ENCODE measurements around the gene FXYD2. TPM values are rescaled to one million over a fixed set of nuclear protein-coding genes. Genes with fewer than 3 reads are reported as not detected.

The FXYD2 gene
- total RNA-seq, 3 donors from 2014 or later (not counting 1 experiment from before 2014, with no cell fraction given): 0.75 to 0.78 TPM; not detected in 1

DNA sequence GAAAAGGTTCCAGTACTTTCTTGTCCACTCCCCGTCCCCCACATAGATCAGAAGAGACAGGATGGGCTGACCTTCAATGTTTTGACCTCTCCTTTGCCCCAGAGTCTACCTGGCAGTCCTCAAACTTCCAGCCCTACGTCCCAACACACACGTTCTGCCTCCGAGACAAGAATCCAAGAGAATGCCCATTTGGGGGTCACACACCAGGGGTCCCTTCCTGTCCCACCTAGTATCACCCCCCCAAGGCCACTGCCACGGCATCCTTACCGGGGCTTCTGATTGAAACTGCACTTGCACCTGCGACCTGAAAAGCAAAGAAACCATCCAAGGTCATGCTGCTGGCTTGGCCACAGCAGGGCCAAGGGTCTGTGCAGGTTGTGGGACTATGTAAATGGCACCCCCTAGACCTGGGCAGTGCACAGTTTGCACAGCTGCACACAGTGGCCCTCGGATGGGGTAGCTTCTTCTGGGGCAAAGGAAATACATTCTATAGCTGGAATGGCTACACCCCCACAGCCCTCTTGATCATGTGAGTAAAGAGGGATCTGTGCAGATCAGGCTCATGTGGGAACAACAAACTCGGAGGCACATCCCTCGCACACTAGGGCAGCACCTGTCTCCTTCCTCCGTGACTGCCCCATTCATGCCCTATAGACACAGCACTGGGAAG is 16.5 kb upstream of the FXYD2 start:
- WGBS (ENCODE audit: insufficient coverage): 88% methylated on average over 11 of the region's 11 CpGs
- Mint-ChIP-seq H3K9me3 (no peaks in the 10 kb centered on the region), H3K4me3 (no peak overlapping the region), H3K27me3 (ENCODE audit: low read depth in 2 of 2) (peaks cover 0 to 5% of the 10 kb centered on the region in 2 donors), H3K27ac (no peak overlapping the region), H3K36me3 (no peaks in the 10 kb centered on the region), H3K4me1 (peaks cover 10 to 17% of the 10 kb centered on the region in 2 donors)
- Histone ChIP-seq H3K27me3 (ENCODE audit: control insufficient read depth, insufficient read depth, low read length) (no peaks in the 10 kb centered on the region), H3K9me3 (ENCODE audit: control insufficient read depth, insufficient read depth, low read length) (no peaks in the 10 kb centered on the region), H3K4me1 (ENCODE audit: control insufficient read depth, insufficient read depth, low read length) (peaks cover 39% of the 10 kb centered on the region), H3K27ac (ENCODE audit: low read length) (no peak overlapping the region), H3K36me3 (ENCODE audit: control insufficient read depth, insufficient read depth, low read length) (no peaks in the 10 kb centered on the region), H3K4me3 (ENCODE audit: low read length) (no peak overlapping the region)
- TF ChIP-seq CTCF (IDR thresholded peaks at IDR 0.05): no peak
- intact Hi-C loops (cut with micrococcal nuclease): loop anchor here (5.0 kb wide), 1 partner anchor 331 kb away; no protein-coding TSS in a partner anchor
- DNase-seq: peak in 1 of 2 donors; percentile 7
- no peak for ATAC-seq

- no peaks in the 10 kb centered on the region for H3K9me3 ChIP-seq (ENCODE audit: control insufficient read depth, insufficient read depth, low read length)
- intact Hi-C loops (cut with micrococcal nuclease): loop anchor here (5.0 kb wide), 1 partner anchor 332 kb away; no protein-coding TSS in a partner anchor
- H3K27ac Mint-ChIP-seq: no peak overlapping the region
- peaks cover 10 to 17% of the 10 kb centered on the region in 2 donors for H3K4me1 Mint-ChIP-seq
- no peaks in the 10 kb centered on the region for H3K9me3 Mint-ChIP-seq
- H3K27me3 ChIP-seq (ENCODE audit: control insufficient read depth, insufficient read depth, low read length): no peaks in the 10 kb centered on the region
- peaks cover 39% of the 10 kb centered on the region for H3K4me1 ChIP-seq (ENCODE audit: control insufficient read depth, insufficient read depth, low read length)
- TF ChIP-seq CTCF (IDR thresholded peaks at IDR 0.05): no peak
- DNase-seq (peak in 1 of 2 donors; percentile 10), ATAC-seq (no peak)
- no peak overlapping the region for H3K27ac ChIP-seq (ENCODE audit: low read length)
- no peak overlapping the region for H3K4me3 Mint-ChIP-seq
- no peaks in the 10 kb centered on the region for H3K36me3 ChIP-seq (ENCODE audit: control insufficient read depth, insufficient read depth, low read length)
- H3K27me3 Mint-ChIP-seq (ENCODE audit: low read depth in 2 of 2): peaks cover 0 to 5% of the 10 kb centered on the region in 2 donors
- H3K36me3 Mint-ChIP-seq: no peaks in the 10 kb centered on the region
- WGBS (ENCODE audit: insufficient coverage): 89% methylated on average over 10 of the region's 10 CpGs
- no peak overlapping the region for H3K4me3 ChIP-seq (ENCODE audit: low read length)
These were observed 15.6 kb upstream of the FXYD2 start for GRCh38 chr11:117839936-117840813.

GRCh38 chr11:117839380-117839881 is 14.9 kb upstream of the FXYD2 start:
- no peak for TF ChIP-seq CTCF (IDR thresholded peaks at IDR 0.05)
- Mint-ChIP-seq H3K36me3 (no peaks in the 10 kb centered on the region), H3K27ac (no peak overlapping the region), H3K4me3 (no peak overlapping the region), H3K27me3 (ENCODE audit: low read depth in 2 of 2) (peaks cover 0 to 5% of the 10 kb centered on the region in 2 donors), H3K4me1 (peaks cover 10 to 17% of the 10 kb centered on the region in 2 donors), H3K9me3 (no peaks in the 10 kb centered on the region)
- no peak for DNase-seq
- no peak overlapping the region for H3K27ac ChIP-seq (ENCODE audit: low read length)
- no peak overlapping the region for H3K4me3 ChIP-seq (ENCODE audit: low read length)
- H3K36me3 ChIP-seq (ENCODE audit: control insufficient read depth, insufficient read depth, low read length): no peaks in the 10 kb centered on the region
- 91% methylated on average over 7 of the region's 7 CpGs for WGBS (ENCODE audit: insufficient coverage)
- H3K27me3 ChIP-seq (ENCODE audit: control insufficient read depth, insufficient read depth, low read length): no peaks in the 10 kb centered on the region
- H3K9me3 ChIP-seq (ENCODE audit: control insufficient read depth, insufficient read depth, low read length): no peaks in the 10 kb centered on the region
- peaks cover 39% of the 10 kb centered on the region for H3K4me1 ChIP-seq (ENCODE audit: control insufficient read depth, insufficient read depth, low read length)
- no peak for ATAC-seq
- intact Hi-C loops (cut with micrococcal nuclease): no loop called here

Measured in natural killer cell (primary cell).